ENCODE data around the gene ANTXRL.
"Not testable (repeated sequence)": the region's sequence is repeated elsewhere in the genome, so short reads cannot be mapped to it uniquely, and the experiment has no call there.

Gene ANTXRL

DNA sequence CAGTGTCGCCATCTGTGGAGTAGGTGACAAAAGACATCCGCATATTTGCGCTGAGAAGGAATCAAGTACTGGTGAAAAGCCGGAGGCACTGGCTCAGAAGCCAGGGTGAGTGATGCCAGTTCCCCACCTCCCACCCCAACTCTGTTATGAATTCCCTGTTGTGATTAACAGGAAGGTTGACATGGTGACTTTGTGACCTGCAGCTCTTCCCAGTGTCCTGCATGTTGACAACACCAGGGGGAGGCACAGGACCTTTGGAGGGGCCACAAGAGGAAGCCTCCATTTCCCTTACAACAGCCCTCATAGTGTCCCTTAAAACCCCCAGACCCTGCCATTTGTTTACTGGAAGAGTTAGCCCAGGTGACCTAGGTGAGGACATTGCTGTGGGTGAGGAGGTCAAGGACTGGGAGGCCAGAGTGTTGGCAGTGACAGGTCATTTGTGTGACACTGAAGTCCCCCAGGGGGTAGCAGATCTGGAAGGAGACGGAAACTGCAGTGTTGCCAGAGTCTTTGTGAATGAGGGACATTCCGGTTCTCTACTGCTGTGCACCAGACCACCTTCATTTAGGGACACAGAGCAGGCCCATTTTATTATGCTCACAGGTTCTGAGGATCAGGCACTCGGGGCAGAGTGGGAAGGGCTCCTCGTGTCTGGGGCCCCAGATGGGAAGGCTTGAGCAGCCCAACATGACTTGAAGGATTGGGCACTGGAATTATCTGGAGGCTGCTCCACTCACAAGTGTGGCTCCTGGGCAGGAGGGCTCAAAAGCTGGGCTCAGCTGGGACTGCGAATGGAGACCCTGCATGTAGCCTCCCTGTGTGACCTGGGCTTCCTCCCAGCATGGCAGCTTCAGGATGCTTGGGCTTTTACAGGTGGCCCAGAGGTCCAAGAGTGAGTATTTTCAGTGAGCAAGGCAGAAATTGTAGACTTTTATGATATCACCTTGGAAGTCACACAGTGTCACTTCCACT lies 13.0 kb upstream of the ANTXRL start:
- Histone ChIP-seq H3K27ac (peak overlapping the region; percentile 28; the same call in 1 of the 2 replicates), H3K36me3 (no peaks in the 10 kb centered on the region)
- no peak for TF ChIP-seq Cebpa-rat (IDR thresholded peaks at IDR 0.05)

DNA sequence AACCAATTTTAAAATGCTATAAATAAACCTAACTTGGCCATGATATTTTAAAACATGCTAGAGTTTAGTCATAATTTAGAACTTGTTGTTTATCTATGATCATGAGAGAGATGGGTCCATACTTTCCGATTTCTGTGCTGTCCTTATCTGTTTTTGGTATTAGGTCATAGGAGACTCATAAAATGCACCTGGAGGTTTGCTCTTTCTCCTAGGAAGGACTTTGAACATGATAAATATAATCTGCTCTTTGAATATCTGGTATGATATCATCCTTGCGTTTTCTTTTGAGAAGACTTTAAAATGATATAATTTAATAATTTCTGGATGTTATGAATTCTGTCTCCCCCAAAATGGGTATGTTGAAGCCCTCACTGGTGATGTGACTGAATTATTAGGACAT lies 9.0 kb upstream of the ANTXRL start:
- no peaks in the 10 kb centered on the region for H3K9me3 ChIP-seq
- H3K27ac ChIP-seq = no peak overlapping the region
- no peak for TF ChIP-seq Cebpa-rat (IDR thresholded peaks at IDR 0.05)
- no peak overlapping the region for H3K4me3 ChIP-seq
- H3K9ac ChIP-seq = no peak overlapping the region
- H3K27me3 ChIP-seq = peaks cover 27% of the 10 kb centered on the region
- H4K20me1 ChIP-seq = peaks cover 4% of the 10 kb centered on the region; the same call in 1 of the 2 replicates
- H3K36me3 ChIP-seq = no peaks in the 10 kb centered on the region
- H3K4me1 ChIP-seq = peaks cover 3% of the 10 kb centered on the region
- no peak overlapping the region for H3K4me2 ChIP-seq

More for the DNA sequence above, 13.0 kb upstream of the ANTXRL start:
- Histone ChIP-seq H3K4me2 (no peak overlapping the region), H3K27me3 (no peaks in the 10 kb centered on the region), H3K4me3 (no peak overlapping the region), H3K9me3 (no peaks in the 10 kb centered on the region), H4K20me1 (no peaks in the 10 kb centered on the region), H3K9ac (no peak overlapping the region), H3K4me1 (peaks cover 36% of the 10 kb centered on the region)

DNA sequence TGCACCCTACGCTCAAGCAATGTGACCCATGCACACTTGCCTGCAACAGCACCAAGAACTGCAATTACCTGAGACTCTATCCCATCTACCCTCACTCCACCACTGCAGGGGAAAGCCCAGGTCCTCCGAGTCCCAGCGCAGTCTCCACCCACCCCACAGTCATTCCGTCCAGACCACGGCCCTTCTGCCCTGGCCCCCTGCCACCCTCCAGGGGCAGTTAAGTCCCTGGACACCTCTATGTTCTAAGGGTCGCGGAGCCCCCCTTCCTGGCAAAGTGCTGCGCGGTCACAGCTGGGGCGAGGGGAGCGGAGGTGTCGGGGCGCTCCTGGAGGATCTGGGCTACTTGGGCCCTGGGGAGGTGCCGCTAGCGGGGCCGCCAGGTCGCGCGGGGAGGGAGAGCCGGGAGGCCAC lies 4.4 kb upstream of the ANTXRL start:
- H3K4me2 ChIP-seq = peak overlapping the region; percentile 82
- not testable (repeated sequence) for H3K9me3 ChIP-seq, H3K9ac ChIP-seq, H4K20me1 ChIP-seq, H3K27ac ChIP-seq, H3K36me3 ChIP-seq
- peak overlapping the region; percentile 63 for H3K4me3 ChIP-seq
- H3K27me3 ChIP-seq = peaks cover 57% of the 10 kb centered on the region
- H3K4me1 ChIP-seq = peaks cover 29% of the 10 kb centered on the region

- H3K36me3 ChIP-seq = no peaks in the 10 kb centered on the region
- no peaks in the 10 kb centered on the region for H3K9me3 ChIP-seq
- H3K4me3 ChIP-seq = peak overlapping the region; percentile 63
- H3K9ac ChIP-seq = peak overlapping the region; percentile 26; the same call in 1 of the 2 replicates
- H3K27me3 ChIP-seq = peaks cover 57% of the 10 kb centered on the region
- peaks cover 4% of the 10 kb centered on the region; the same call in 1 of the 2 replicates for H4K20me1 ChIP-seq
- no peak for TF ChIP-seq Cebpa-rat (IDR thresholded peaks at IDR 0.05)
- peak overlapping the region; percentile 82 for H3K4me2 ChIP-seq
- H3K27ac ChIP-seq = no peak overlapping the region
- H3K4me1 ChIP-seq = peaks cover 29% of the 10 kb centered on the region
Observed at GRCh38 chr10:46282842-46283574, 3.8 kb upstream of the ANTXRL start.

- Histone ChIP-seq H3K36me3 (no peaks in the 10 kb centered on the region), H3K27me3 (peaks cover 57% of the 10 kb centered on the region), H3K27ac (no peak overlapping the region), H3K9ac (peak overlapping the region; percentile 78; the same call in 1 of the 2 replicates), H3K4me3 (peak overlapping the region; percentile 76; the same call in 1 of the 2 replicates), H3K4me1 (peaks cover 29% of the 10 kb centered on the region), H3K9me3 (no peaks in the 10 kb centered on the region), H3K4me2 (peak overlapping the region; percentile 87), H4K20me1 (peaks cover 4% of the 10 kb centered on the region; the same call in 1 of the 2 replicates)
- TF ChIP-seq Cebpa-rat (IDR thresholded peaks at IDR 0.05) = no peak
Observed at GRCh38 chr10:46283580-46284285, 3.1 kb upstream of the ANTXRL start.

DNA sequence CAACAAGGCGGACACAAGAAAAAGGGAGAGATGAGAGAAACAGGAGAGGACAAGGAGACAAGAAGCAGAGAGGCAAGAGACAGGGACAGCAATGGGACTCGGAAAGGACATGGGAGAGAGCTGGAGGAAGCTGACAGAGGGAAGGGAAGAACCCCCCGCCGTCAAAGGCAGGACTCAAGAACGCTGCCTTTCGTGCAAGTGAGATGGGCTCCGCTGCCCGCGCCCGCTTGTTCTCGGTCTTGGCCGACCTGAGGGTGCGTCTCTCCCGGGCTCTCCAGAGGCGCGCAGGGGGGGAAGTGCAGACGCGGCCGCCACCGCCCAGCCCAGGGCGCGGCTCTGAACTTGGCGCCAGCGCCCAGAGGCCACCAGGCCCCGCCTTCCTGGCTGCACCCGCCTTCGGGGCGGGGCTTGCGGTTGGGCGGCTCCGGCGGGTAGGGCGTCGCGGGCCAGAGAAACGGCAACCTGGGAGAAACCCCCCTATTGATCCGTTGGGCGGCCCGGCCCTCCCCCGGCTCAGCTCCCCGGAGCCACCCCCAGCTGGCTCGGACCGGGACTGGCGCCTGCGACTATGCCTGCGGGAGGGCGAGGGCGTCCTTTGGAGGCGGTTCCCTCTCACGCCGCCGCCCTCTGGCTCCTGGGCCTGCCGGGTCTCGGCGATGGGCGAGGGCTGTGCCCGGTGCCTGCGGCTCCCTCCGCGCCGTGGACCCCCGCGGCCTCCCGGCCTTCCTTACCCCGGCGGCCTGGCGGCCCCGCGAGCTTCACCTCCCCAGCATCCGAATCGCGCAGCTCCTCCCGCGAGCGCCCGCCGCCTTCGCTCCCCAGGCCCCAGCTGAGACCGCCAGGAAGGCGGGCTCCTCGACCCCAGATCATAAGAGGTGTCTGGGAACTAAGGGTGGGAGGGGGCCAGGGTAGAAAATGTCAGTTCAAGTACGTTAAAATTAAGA lies 2.2 kb upstream of the ANTXRL start:
- peak overlapping the region; percentile 78 for H3K9ac ChIP-seq
- peaks cover 57% of the 10 kb centered on the region for H3K27me3 ChIP-seq
- peaks cover 4% of the 10 kb centered on the region; the same call in 1 of the 2 replicates for H4K20me1 ChIP-seq
- H3K4me3 ChIP-seq = peak overlapping the region; percentile 76
- no peak for TF ChIP-seq Cebpa-rat (IDR thresholded peaks at IDR 0.05)
- H3K9me3 ChIP-seq = no peaks in the 10 kb centered on the region
- peak overlapping the region; percentile 58 for H3K27ac ChIP-seq
- H3K36me3 ChIP-seq = no peaks in the 10 kb centered on the region
- H3K4me2 ChIP-seq = peak overlapping the region; percentile 87
- H3K4me1 ChIP-seq = peaks cover 29% of the 10 kb centered on the region

DNA sequence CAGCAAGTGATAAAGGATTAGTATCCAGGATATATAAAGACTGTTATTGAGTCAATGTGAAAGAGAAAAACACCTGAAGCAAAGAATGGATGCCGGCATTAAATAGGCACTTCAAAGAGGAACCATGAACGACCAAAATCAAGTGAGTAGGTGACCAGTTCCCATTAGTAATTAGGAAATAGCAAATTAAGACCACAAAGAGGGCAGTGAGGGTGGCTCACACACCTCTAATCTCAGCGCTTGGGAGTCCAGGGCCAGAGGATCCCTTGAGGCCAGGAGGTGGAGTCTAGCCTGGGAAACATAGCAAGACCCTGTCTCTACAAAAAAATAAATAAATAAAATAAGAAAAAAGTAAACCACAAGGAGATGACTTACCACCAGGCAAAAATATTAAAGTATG lies 1.5 kb upstream of the ANTXRL start:
- TF ChIP-seq Cebpa-rat (IDR thresholded peaks at IDR 0.05) = no peak
- no peak overlapping the region for H3K27ac ChIP-seq
- H3K4me1 ChIP-seq = peaks cover 29% of the 10 kb centered on the region
- H3K4me3 ChIP-seq = peak overlapping the region; percentile 76
- H3K36me3 ChIP-seq = no peaks in the 10 kb centered on the region
- H3K9me3 ChIP-seq = no peaks in the 10 kb centered on the region
- peaks cover 54% of the 10 kb centered on the region for H3K27me3 ChIP-seq
- peaks cover 4% of the 10 kb centered on the region; the same call in 1 of the 2 replicates for H4K20me1 ChIP-seq
- H3K9ac ChIP-seq = peak overlapping the region; percentile 78; the same call in 1 of the 2 replicates
- peak overlapping the region; percentile 87 for H3K4me2 ChIP-seq

- Histone ChIP-seq H3K36me3 (no peaks in the 10 kb centered on the region), H3K9me3 (no peaks in the 10 kb centered on the region), H3K4me2 (no peak overlapping the region), H3K27me3 (peaks cover 46% of the 10 kb centered on the region), H3K27ac (no peak overlapping the region), H3K4me3 (no peak overlapping the region), H4K20me1 (peaks cover 4% of the 10 kb centered on the region; the same call in 1 of the 2 replicates), H3K9ac (no peak overlapping the region), H3K4me1 (peaks cover 29% of the 10 kb centered on the region)
- TF ChIP-seq Cebpa-rat (IDR thresholded peaks at IDR 0.05) = no peak
Observed at GRCh38 chr10:46285966-46286620, 704 bp upstream of the ANTXRL start.
